Fibroblast of peridontal ligament (primary cell): ENCODE results near the gene TNFRSF13B.
"Not testable (repeated sequence)": the region's sequence is repeated elsewhere in the genome, so short reads cannot be mapped to it uniquely, and the experiment has no call there.

Experiments used
- DNase-seq: peaks from one replicate; pipeline ENCODE4 v3.0.0-alpha.2; 2010; ENCODE audit errors: extremely low read depth

TNFRSF13B gene

GRCh38 chr17:16961022-16961421, 10.9 kb downstream of the TNFRSF13B start:
- DNase-seq: not testable (repeated sequence)

GRCh38 chr17:16955011-16955410, 16.9 kb downstream of the TNFRSF13B start:
- DNase-seq: not testable (repeated sequence)

GRCh38 chr17:16954521-16954920, 17.4 kb downstream of the TNFRSF13B start:
- DNase-seq: no peak

- no peak for DNase-seq
These were observed 18.1 kb downstream of the TNFRSF13B start for GRCh38 chr17:16953841-16954240.

GRCh38 chr17:16953347-16953746, 18.6 kb downstream of the TNFRSF13B start:
- no peak for DNase-seq

- DNase-seq: no peak
These were observed 19.5 kb downstream of the TNFRSF13B start for GRCh38 chr17:16952401-16952800.

- no peak for DNase-seq
These were observed 21.4 kb downstream of the TNFRSF13B start for GRCh38 chr17:16950488-16950887.

GRCh38 chr17:16948587-16949376, 23.1 kb downstream of the TNFRSF13B start:
- DNase-seq: no peak

GRCh38 chr17:16947470-16947869, 24.4 kb downstream of the TNFRSF13B start:
- no peak for DNase-seq

GRCh38 chr17:16945663-16946218, 26.2 kb downstream of the TNFRSF13B start:
- no peak for DNase-seq

- DNase-seq: no peak
These were observed 26.8 kb downstream of the TNFRSF13B start for GRCh38 chr17:16945136-16945482.

- DNase-seq: no peak
These were observed 27.4 kb downstream of the TNFRSF13B start for GRCh38 chr17:16944334-16945135.

GRCh38 chr17:16943541-16944333, 28.2 kb downstream of the TNFRSF13B start:
- no peak for DNase-seq

GRCh38 chr17:16943032-16943352, 28.9 kb downstream of the TNFRSF13B start:
- DNase-seq: no peak

GRCh38 chr17:16942141-16943031, 29.5 kb downstream of the TNFRSF13B start:
- DNase-seq: peak; percentile 13

GRCh38 chr17:16941072-16942036, 30.6 kb downstream of the TNFRSF13B start:
- DNase-seq: peak; percentile 31

- no peak for DNase-seq
These were observed 31.6 kb downstream of the TNFRSF13B start for GRCh38 chr17:16940116-16940881.

- no peak for DNase-seq
These were observed 32.3 kb downstream of the TNFRSF13B start for GRCh38 chr17:16939606-16940115.

- DNase-seq: no peak
These were observed 32.7 kb downstream of the TNFRSF13B start for GRCh38 chr17:16939208-16939576.
